SKM-1 (cell line): ENCODE measurements around the gene MSI2.
A peak's percentile ranks its signal among the peaks of the same experiment; 100 is the strongest.
"Not testable (repeated sequence)": the region's sequence is repeated elsewhere in the genome, so short reads cannot be mapped to it uniquely, and the experiment has no call there.

Source experiments
- DNase-seq: peaks from one replicate; lab custom pipeline; 2025; ENCODE audit not compliant: unreplicated experiment; lab: John Stamatoyannopoulos, UW

The MSI2 gene

DNA sequence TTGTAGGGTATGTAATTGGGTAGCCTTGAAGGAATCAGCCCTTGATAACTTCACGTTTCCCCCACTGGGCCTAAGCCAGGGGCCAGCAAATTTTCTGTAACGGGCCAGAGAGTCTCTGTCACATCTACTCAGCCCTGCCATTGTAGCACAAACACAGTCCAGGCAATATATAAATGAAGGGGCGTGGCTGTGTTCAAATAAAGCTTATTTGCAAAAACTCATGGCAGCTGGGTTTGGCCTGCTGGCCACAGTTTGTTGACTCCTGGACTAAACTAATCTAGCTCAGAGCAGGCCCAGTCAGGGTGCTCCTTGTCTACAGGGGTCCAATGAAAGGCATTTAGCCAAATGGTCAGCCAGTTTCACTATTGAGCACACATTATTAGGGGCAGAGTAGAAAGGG is 347.2 kb downstream of the MSI2 start:
- DNase-seq = no peak

- DNase-seq = peak; percentile 87
These were observed 347.7 kb downstream of the MSI2 start for GRCh38 chr17:57603978-57604377.

DNA sequence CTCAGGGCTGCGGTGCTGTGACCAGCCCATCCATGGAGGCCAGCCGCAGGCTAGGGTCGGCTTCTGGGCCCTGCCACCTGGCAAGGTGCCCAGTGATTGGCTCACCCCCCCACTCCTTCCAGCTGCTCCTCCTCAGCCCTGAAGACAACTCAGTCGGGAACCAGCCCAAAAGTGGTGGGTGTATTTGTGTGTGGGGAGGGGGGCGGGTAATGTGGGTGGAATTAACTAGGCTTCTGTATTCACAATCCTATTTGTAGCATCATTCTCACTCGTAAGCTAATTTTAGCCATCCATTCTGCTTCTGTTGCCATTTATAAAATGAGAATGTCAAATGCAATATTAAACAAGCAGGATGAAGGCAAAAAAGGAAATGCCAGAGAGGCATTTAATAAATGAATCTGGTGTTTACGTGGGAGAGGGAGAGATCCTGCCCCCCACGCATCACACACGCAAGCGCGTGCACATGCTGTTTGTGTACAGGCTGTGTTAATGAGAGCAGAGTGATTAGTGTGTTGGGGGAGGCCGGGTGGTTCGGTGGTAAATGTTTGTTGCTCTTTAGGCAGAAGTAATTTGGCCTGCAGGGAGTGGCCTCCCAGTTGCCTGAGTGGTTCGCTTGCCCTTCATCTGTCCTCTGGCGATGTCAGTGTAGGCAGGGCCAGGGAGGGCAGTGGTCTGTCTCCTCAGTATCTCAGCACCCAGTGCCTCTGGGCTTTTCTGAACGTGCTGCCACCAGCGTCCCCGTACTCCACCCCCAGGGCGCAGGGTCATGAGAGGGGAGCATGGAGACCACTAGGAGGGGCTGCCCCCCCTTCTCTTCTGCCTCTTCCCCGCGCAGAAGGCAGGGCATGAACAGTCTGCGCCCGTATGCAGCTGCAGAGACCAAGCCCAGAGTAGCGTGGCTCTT is 348.7 kb downstream of the MSI2 start:
- no peak for DNase-seq

- DNase-seq = no peak
These were observed 349.4 kb downstream of the MSI2 start for GRCh38 chr17:57605675-57606105.

DNA sequence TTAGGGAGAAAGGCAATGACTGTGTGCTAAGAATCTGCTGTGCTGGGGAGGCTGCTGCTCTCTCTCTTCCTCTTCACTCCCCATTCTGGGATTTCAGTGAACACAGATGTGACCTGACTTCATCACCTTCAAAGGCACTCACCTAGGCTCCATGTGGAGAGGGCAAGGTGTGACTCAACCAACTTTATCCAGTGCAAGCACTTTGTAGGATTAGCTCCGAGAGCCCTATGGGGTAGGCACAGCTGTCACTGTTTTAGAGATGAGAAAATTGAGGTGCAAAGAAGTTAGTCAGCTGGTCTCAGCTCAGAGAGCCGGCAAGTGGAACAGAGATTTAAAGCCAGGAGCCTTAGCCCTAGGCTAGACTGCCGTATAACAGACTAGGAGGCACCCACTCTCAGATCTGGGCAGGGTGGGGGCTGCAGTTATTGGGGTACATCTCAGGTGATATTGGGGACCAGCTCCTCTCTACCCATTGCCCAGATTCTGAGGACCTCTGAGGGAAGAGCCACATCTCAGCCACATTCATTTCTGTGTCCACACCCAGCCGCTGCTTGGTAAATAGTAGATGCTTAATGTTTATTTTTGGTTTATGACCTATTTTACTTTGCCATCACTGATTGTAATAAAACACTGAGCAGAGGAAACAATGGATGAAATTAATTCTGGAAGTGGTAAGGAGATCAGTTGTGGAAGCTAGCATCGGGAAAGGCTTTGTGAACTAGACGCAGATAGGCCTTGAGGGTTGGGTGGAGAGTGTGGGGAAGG is 350.0 kb downstream of the MSI2 start:
- no peak for DNase-seq

DNA sequence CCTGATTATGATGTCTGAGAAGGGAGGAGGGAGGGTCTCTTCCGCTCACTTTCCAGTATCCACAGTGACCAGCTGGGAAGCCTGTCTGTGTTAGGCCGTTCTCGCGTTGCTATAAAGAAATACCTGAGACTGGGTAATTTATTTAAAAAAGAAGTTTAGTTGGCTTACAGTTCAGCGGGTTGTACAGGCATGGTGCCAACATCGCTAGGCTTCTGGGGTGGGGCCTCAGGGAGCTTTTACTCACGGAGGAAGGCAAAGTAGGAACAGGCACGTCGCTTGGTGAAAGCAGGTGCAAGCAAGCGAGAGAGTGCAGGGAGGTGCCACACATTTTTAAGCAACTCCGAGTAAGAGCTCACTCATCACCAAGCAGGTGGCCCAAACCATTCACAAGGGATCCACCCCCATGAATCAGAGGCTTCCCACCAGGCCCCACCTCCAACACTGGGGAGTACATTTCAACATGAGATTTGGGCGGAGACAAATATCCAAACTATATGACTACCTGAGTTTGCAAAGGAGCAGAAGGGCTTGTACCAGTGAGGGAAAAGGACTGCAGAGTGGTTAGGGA is 351.3 kb downstream of the MSI2 start:
- no peak for DNase-seq

- no peak for DNase-seq
These were observed 352.2 kb downstream of the MSI2 start for GRCh38 chr17:57608369-57609124.

GRCh38 chr17:57609125-57609877 is 353.0 kb downstream of the MSI2 start:
- no peak for DNase-seq

DNA sequence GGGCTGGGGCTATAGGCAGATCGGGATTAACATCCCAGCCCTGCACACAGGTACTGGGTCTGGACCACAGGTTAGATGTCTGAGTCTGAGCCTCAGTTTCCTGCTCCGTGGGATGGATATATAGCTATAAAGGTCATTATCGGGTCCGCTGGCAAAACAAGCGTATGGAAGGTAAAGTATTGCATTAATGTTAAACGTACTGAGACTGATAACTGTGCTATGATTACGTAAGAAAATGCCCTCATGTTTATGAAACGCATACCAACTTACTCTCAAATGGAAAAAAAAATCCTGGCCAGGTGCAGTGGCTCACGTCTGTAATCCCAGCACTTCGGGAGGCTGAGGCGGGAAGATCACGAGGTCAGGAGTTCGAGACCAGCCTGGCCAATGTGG is 353.6 kb downstream of the MSI2 start:
- DNase-seq = no peak

DNA sequence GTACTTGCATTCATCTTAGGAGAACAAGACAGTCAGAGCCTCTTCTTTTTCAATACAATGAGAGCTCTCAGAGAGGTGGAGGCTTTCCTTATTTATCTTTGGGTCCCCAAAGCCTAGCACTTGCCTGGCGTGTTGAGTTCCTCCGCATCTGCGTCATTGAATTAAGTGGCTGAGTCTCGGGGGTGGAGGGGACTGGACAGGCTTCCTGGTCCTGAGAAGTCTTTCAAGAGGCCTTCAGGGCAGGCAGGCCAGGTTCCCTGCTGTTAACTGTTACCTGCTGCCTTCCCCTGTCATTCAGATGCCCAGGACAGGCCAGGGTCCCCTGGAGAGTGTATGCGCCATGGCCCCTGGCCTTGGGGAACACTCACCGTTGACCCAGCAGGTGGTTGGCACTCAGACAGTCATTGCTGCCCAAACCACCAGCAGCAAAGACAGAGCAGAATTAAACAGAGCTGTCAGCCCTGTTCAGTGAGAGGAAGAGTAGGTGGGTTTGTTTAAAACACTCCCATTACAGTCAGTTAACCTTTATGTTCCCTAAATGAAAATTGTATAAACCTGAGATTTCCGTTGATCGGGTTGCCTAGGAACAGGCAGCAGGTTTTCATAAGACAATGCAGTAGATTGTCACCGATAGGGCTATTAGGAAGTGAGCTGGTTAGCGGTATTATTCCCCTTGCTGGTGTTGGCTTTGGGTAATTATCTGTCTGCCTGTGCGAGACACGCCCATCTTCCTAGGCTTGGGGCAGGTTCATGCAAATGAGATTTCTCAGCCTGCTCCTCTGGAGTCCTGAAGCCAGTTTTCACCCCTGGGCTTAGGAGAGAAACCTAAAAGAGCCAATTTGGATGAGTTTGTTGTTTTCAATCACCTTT is 356.1 kb downstream of the MSI2 start:
- DNase-seq = no peak

GRCh38 chr17:57614742-57615141 is 358.4 kb downstream of the MSI2 start:
- DNase-seq = no peak

DNA sequence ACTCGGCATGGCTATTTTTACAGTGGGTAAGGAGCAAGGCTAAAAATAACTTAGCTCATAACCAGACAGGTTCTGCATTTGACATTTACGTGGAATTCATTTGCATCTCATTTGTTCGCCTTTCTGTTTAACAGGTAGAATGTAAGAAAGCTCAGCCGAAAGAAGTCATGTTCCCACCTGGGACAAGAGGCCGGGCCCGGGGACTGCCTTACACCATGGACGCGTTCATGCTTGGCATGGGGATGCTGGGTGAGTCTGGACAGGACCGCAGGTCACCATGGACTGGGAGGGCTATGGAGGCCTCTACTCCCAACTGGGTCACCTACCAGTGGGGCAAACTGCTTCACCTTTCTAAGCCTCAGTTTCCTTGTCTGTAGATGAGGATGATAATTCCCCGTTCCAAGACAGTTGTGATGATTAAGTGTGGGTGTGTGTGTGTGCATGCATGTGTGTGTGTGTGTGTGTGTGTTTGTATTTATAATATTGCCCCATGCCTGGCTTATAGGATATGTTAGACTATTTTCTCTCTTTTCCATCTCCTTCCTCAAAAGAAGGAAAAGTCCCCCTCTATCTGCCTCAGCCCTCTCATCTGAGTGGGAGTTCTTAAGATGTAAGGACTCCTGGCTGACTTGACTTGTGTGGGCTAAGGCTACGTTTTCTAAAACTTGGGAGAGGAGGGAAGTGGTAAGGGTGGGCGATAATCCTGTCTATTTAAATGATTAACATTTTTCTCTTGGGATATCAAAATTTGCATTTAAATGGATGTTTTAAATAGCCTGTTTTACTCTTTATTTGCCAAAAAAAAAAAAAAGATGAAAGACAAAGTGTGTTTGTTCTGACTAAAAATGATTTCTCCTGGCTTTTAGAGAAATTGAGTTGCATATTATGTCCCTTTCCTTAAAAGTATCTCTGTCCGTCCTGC is 359.8 kb downstream of the MSI2 start:
- no peak for DNase-seq

- no peak for DNase-seq
These were observed 360.9 kb downstream of the MSI2 start for GRCh38 chr17:57617218-57617617.

DNA sequence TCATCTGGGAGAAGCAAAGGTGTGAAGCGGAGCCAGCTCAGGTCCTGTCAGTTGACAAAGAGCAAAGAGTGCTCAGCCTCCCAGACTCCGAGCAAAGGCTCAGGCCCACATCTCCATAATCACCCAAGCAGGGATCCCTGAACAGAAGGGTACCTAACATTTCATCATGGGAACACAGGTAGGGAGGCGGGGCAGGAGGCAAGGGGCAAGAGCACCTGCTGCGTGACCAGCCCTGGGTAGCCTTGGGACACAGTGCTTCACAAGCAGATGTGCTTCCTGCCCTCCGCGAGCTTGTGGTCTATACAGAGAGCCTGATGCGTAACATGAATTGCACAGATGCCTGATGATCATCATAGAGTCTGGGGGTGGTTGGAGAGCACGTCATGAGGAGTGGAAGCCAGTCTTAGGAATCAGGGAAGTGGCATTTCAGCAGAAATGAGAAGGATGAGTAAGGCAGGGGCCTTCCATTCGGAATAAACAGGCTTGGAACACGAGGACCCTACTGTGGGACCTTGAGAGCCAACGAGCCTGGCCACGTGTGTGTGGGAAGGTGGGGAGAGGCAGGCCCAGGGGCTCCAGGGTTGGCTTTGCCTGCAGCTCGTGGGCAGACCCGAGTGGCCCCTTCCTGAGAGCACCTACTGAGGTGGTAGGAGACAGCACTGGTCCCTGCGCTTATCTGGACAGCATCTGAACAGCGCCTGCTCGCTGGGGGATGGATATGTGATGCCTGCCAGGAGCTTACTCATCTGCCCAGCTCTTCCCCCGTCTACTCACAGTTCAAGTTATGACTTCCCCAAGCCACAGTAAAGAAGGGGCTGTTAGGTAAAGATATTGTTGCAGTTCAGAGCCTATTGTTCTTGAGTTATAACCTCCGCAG is 363.0 kb downstream of the MSI2 start:
- no peak for DNase-seq

- no peak for DNase-seq
These were observed 364.3 kb downstream of the MSI2 start for GRCh38 chr17:57620576-57620975.

- not testable (repeated sequence) for DNase-seq
These were observed 365.5 kb downstream of the MSI2 start for GRCh38 chr17:57621791-57622190.

GRCh38 chr17:57622306-57622682 is 366.0 kb downstream of the MSI2 start:
- DNase-seq = no peak
